Neutrophil (primary cell): ENCODE results near the gene TBC1D4.
"Not testable (repeated sequence)": the region's sequence is repeated elsewhere in the genome, so short reads cannot be mapped to it uniquely, and the experiment has no call there.

Experiments
- H3K27ac ChIP-seq: fragments of 200-600 bp; sonication (generic); 2 replicates; pipeline ENCODE4 v1.5.1; 2016; ENCODE audit warnings: mild to moderate bottlenecking, moderate library complexity
- H3K27me3 ChIP-seq: fragments of 200-600 bp; sonication (generic); 2 replicates; pipeline ENCODE4 v1.6.0; 2016; ENCODE audit warnings: mild to moderate bottlenecking
- H3K36me3 ChIP-seq: fragments of 200-600 bp; sonication (generic); 2 replicates; pipeline ENCODE4 v1.5.1; 2017
- H3K4me1 ChIP-seq, 2 experiments: fragments of 200-600 bp in 1 of 2; sonication (generic) in 1 of 2; 1 replicate in 1 of 2; 2 replicates in 1 of 2; pipeline versions ENCODE4 v1.5.1 to v1.6.1; 2013 to 2016; ENCODE audit warnings: low read depth in 1 of 2, low read length in 1 of 2, mild to moderate bottlenecking in 1 of 2, moderate library complexity in 1 of 2; ENCODE audit not compliant: control insufficient read depth in 1 of 2, insufficient read depth in 1 of 2
- H3K4me3 ChIP-seq, 2 experiments: fragments of 200-600 bp in 1 of 2; sonication (generic) in 1 of 2; 1 replicate in 1 of 2; 2 replicates in 1 of 2; pipeline ENCODE4 v1.5.1; 2013 to 2016; ENCODE audit warnings: low read depth in 1 of 2, low read length in 1 of 2, mild to moderate bottlenecking in 1 of 2, moderate library complexity in 1 of 2
- H3K9me3 ChIP-seq: fragments of 200-600 bp; sonication (generic); 2 replicates; pipeline ENCODE4 v1.5.1; 2016
- CTCF ChIP-seq: fragments of 200-600 bp; sonication (generic); IDR thresholded peaks from 2 replicates; pipeline ENCODE4 v1.5.1; 2016; ENCODE audit warnings: antibody characterized with exemption

Gene TBC1D4

DNA sequence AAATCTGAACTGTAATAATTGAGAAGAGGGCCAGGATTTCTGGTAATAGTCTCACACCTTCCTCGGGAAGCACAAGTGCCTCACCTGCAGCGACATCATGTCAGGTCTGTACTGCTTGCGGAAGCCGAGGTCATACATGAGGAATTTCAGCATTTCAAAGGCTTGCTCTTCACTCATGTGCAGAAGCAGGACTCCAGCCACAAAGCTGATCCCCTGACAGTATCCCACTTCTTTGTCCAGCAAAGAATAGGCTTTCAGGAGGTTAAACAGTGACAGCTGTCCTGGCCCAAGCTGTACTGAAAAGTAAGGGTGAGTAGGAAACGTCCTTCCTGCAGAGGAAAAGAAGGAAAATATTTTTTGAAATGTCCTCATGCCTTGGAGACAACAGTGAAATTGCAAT, 182.7 kb downstream of the TBC1D4 start:
- Histone ChIP-seq H3K4me3 (no peak overlapping the region), H3K27me3 (no peaks in the 10 kb centered on the region), H3K9me3 (no peaks in the 10 kb centered on the region), H3K27ac (no peak overlapping the region), H3K4me1 (no peaks in the 10 kb centered on the region), H3K36me3 (no peaks in the 10 kb centered on the region)
- no peak for TF ChIP-seq CTCF

DNA sequence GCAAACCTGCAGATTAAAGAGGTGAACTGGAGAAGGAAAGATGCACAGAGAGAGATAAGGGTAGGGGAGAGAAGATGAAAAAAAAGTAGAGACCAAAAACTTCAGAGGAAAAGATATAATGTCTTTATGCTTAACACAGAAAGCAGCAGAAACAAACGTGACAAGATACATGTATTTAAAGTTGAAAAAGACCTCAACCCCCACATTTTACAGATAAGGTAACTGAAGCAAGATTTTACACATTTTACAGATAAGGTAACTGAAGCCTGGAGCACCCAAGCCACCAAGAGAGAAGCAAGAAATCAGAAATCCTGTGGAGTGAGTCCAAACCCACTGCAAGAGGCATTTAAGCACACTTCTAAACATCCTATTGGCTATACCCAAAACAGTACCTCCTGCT, 185.3 kb downstream of the TBC1D4 start:
- Histone ChIP-seq H3K36me3 (no peaks in the 10 kb centered on the region), H3K27ac (no peak overlapping the region), H3K4me3 (no peak overlapping the region), H3K27me3 (no peaks in the 10 kb centered on the region), H3K9me3 (no peaks in the 10 kb centered on the region), H3K4me1 (no peaks in the 10 kb centered on the region)
- TF ChIP-seq CTCF: no peak

- no peaks in the 10 kb centered on the region for H3K27me3 ChIP-seq
- H3K36me3 ChIP-seq: no peaks in the 10 kb centered on the region
- TF ChIP-seq CTCF: no peak
- H3K9me3 ChIP-seq: no peaks in the 10 kb centered on the region
- no peaks in the 10 kb centered on the region for H3K4me1 ChIP-seq
- no peak overlapping the region for H3K27ac ChIP-seq
- H3K4me3 ChIP-seq: no peak overlapping the region
Measured at GRCh38 chr13:75295201-75295600, 186.8 kb downstream of the TBC1D4 start.

GRCh38 chr13:75294110-75294509, 187.9 kb downstream of the TBC1D4 start:
- H3K27me3 ChIP-seq: no peaks in the 10 kb centered on the region
- no peaks in the 10 kb centered on the region for H3K4me1 ChIP-seq
- H3K27ac ChIP-seq: no peak overlapping the region
- no peaks in the 10 kb centered on the region for H3K36me3 ChIP-seq
- H3K9me3 ChIP-seq: no peaks in the 10 kb centered on the region
- no peak overlapping the region for H3K4me3 ChIP-seq
- no peak for TF ChIP-seq CTCF

- no peak overlapping the region for H3K27ac ChIP-seq
- H3K27me3 ChIP-seq: no peaks in the 10 kb centered on the region
- no peaks in the 10 kb centered on the region for H3K36me3 ChIP-seq
- H3K4me1 ChIP-seq: no peaks in the 10 kb centered on the region
- TF ChIP-seq CTCF: no peak
- no peak overlapping the region for H3K4me3 ChIP-seq
- no peaks in the 10 kb centered on the region for H3K9me3 ChIP-seq
Measured at GRCh38 chr13:75285310-75285709, 196.7 kb downstream of the TBC1D4 start.

DNA sequence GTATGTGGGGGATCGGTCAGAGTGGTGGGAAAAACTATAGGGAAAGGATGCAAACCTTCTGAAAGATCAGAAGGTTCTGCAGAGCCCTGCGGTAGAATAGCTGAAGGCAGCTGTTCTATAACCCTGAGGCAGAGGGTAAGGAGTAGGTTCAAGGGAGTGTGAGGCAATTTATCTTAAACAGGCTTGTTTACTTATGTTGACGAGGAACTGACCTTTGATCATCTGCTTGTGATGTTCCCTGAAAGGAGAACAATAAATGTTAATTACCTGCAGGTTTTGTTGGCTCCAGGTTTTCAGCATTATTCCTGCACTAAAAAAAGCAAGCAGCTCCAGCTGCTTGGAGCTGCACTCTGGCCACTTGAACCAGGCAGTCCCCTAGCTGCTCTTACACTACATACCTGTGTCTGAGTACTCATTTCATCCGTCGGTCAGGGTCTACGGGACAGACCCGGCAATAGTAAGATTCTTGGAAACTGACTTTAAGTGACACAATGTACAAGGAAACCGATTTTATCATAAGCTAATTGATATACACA, 202.1 kb downstream of the TBC1D4 start:
- Histone ChIP-seq H3K27ac (no peak overlapping the region), H3K4me3 (no peak overlapping the region), H3K36me3 (no peaks in the 10 kb centered on the region), H3K9me3 (no peaks in the 10 kb centered on the region), H3K4me1 (no peaks in the 10 kb centered on the region), H3K27me3 (no peaks in the 10 kb centered on the region)
- TF ChIP-seq CTCF: no peak

DNA sequence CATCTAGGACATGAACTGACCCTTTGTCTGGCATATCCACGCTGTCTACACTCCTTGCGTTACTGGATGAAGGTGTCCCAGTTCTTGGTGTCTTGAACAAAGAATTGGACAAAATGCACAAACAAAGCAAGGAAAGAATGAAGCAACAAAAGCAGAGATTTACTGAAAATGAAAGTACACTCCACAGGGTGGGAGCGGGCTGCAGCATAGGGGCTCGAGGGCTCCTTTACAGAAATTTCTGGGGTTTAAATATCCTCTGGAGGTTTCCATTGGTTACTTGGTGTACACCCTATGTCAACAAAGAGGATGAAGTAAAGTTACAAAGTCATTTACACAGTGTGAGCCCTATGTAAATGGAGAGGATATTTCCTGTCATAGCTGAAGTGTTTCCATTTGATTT, 208.3 kb downstream of the TBC1D4 start:
- not testable (repeated sequence) for H3K27me3 ChIP-seq, H3K4me1 ChIP-seq, H3K36me3 ChIP-seq, H3K9me3 ChIP-seq, H3K27ac ChIP-seq, H3K4me3 ChIP-seq
